K562 (cell line): ENCODE data around the gene ATP5MK. TPM values are rescaled to one million over a fixed set of nuclear protein-coding genes. Genes with fewer than 3 reads are reported as not detected.
A peak's percentile ranks its signal among the peaks of the same experiment; 100 is the strongest.

Experiments
- ARID2 ChIP-seq: fragments of 450-650 bp; IDR thresholded peaks from 2 replicates; pipeline ENCODE4 v1.6.1; 2017; ENCODE audit warnings: antibody characterized with exemption, mild to moderate bottlenecking
- BDP1 ChIP-seq: IDR thresholded peaks from 3 replicates; pipeline ENCODE4 v1.6.1; 2011; ENCODE audit not compliant: insufficient read length, insufficient read depth
- BRF1 ChIP-seq: IDR thresholded peaks from 3 replicates; pipeline ENCODE4 v1.6.1; 2011; ENCODE audit warnings: borderline replicate concordance, mild to moderate bottlenecking; ENCODE audit not compliant: insufficient read length; ENCODE audit errors: extremely low read depth
- CBFA2T3 ChIP-seq: fragments of 450-650 bp; IDR thresholded peaks from 2 replicates; pipeline ENCODE4 v1.6.1; 2017
- CREBBP ChIP-seq: IDR thresholded peaks from one replicate; pipeline ENCODE4 v1.6.1; 2012; ENCODE audit warnings: low read depth, mild to moderate bottlenecking, control low read depth, inconsistent platforms, low read length
- ELF4 ChIP-seq: fragments of 450-650 bp; formaldehyde crosslinking; IDR thresholded peaks from 2 replicates; pipeline ENCODE4 v1.4.0; 2022; ENCODE audit warnings: missing genetic modification characterization
- HLTF ChIP-seq: fragments of 450-650 bp; IDR thresholded peaks from 2 replicates; pipeline ENCODE4 v1.6.1; 2016
- HNRNPL ChIP-seq: fragments of 200-400 bp; formaldehyde crosslinking; IDR thresholded peaks from 2 replicates; pipeline ENCODE4 v1.6.1; 2017; ENCODE audit warnings: low read depth, mild to moderate bottlenecking, low read length
- KDM4B ChIP-seq, 2 experiments: fragments of 450-650 bp in 1 of 2; sonication (generic) in 1 of 2; IDR thresholded peaks; 2 replicates each; pipeline ENCODE4 v1.6.1; 2016 to 2017; ENCODE audit warnings: borderline replicate concordance in 2 of 2, antibody characterized with exemption in 1 of 2, low read depth in 1 of 2, mild to moderate bottlenecking in 1 of 2
- KDM5B ChIP-seq: fragments of 200-600 bp; sonication (generic); IDR thresholded peaks from 2 replicates; pipeline ENCODE4 v1.6.1; 2012; ENCODE audit warnings: low read depth, mild to moderate bottlenecking, moderate library complexity, low read length, control low read depth, inconsistent platforms; ENCODE audit not compliant: insufficient replicate concordance
- MXI1 ChIP-seq: IDR thresholded peaks from 2 replicates; pipeline ENCODE4 v1.6.1; 2011; ENCODE audit warnings: low read depth, mild to moderate bottlenecking, improper control_type of control experiment, low read length
- NFATC3 ChIP-seq: fragments of 450-650 bp; IDR thresholded peaks from 2 replicates; pipeline ENCODE4 v1.6.1; 2017; ENCODE audit warnings: mild to moderate bottlenecking
- NFYB ChIP-seq: IDR thresholded peaks from 2 replicates; pipeline ENCODE4 v1.6.1; 2011; ENCODE audit warnings: mild to moderate bottlenecking, moderate library complexity; ENCODE audit not compliant: insufficient read length; ENCODE audit errors: extremely low read depth
- SMAD1 ChIP-seq: fragments of 150-350 bp; IDR thresholded peaks from 2 replicates; pipeline ENCODE4 v1.6.1; 2014; ENCODE audit warnings: low read length, low read depth; ENCODE audit not compliant: partially characterized antibody
- TAF1 ChIP-seq: IDR thresholded peaks from 2 replicates; pipeline ENCODE4 v1.6.1; 2011; ENCODE audit warnings: mild to moderate bottlenecking, low read length, moderate library complexity; ENCODE audit not compliant: insufficient read depth, control insufficient read depth, severe bottlenecking; ENCODE audit errors: extremely low read depth
- ZNF12 ChIP-seq: sonication (generic); formaldehyde crosslinking; IDR thresholded peaks from 2 replicates; pipeline ENCODE4 v1.4.0; 2020; ENCODE audit warnings: mild to moderate bottlenecking, missing genetic modification reagents
- ZNF121 ChIP-seq: sonication (generic); formaldehyde crosslinking; conservative IDR thresholded peaks from 2 replicates; pipeline ENCODE4 v1.8.0; 2022; ENCODE audit warnings: missing genetic modification reagents
- ZNF282 ChIP-seq: sonication (generic); formaldehyde crosslinking; IDR thresholded peaks from 2 replicates; pipeline ENCODE4 v1.8.1; 2023; ENCODE audit warnings: missing genetic modification reagents
- ZNF431 ChIP-seq: sonication (generic); formaldehyde crosslinking; IDR thresholded peaks from 2 replicates; pipeline ENCODE4 v1.8.0; 2022; ENCODE audit warnings: mild to moderate bottlenecking, missing genetic modification reagents
- ZNF551 ChIP-seq: fragments of 250-450 bp; sonication (Bioruptor Pico); IDR thresholded peaks from 2 replicates; pipeline ENCODE4 v1.5.0; 2021; ENCODE audit warnings: mild to moderate bottlenecking, moderate library complexity
- polyA plus RNA-seq, 8 experiments: library from polyadenylated mRNA; depleted of rRNA in 4 of 8; stranded (reverse) in 5 of 8; unstranded in 3 of 8; fragments of >200 nt; fragmentation: Nextera tagmentation in 2 of 8; fragmentation: Illumina TruSeq in 1 of 8; extraction: Ambion mirVana in 2 of 8; extraction: Trizol in 1 of 8; gene quantifications; 2 replicates each; pipeline versions ENCODE4 v1.2.1 to v1.2.3, GENCODE V29; 2011 to 2014; ENCODE audit warnings: inconsistent platforms in 1 of 8, missing spikeins in 1 of 8
- total RNA-seq, 7 experiments: library from RNA; depleted of rRNA in 6 of 7; stranded (reverse); fragments of >200 nt in 6 of 7; fragmentation: Illumina TruSeq in 2 of 7; extraction: Trizol in 2 of 7; gene quantifications; 2 replicates each; pipeline versions ENCODE4 v1.2.1 to v1.2.3, GENCODE V29; 2011 to 2021; ENCODE audit warnings: low replicate concordance in 1 of 7
- TF ChIP-seq, protein P1 (sequence below): fragments of 450-650 bp; IDR thresholded peaks from 2 replicates; pipeline ENCODE4 v1.6.1; 2016
- TF ChIP-seq, protein P2 (sequence below), 2 experiments: fragments of 450-650 bp in 1 of 2; IDR thresholded peaks; 2 replicates each; pipeline ENCODE4 v1.6.1; 2011 to 2017; ENCODE audit warnings: low read depth in 2 of 2, antibody characterized with exemption in 1 of 2, borderline replicate concordance in 1 of 2, low read length in 1 of 2, mild to moderate bottlenecking in 1 of 2, mixed read lengths in 1 of 2; ENCODE audit not compliant: control insufficient read depth in 1 of 2
- TF ChIP-seq, protein P3 (sequence below), 2 experiments: IDR thresholded peaks; 2 replicates each; pipeline ENCODE4 v1.6.1; 2012; ENCODE audit warnings: improper control_type of control experiment in 2 of 2, low read depth in 2 of 2, low read length in 2 of 2, borderline replicate concordance in 1 of 2

Gene ATP5MK
- total and polyA plus RNA-seq, 9 of the 15 experiments (the other 6 are each of a cell fraction or from before 2014, with no cell fraction given): 182 to 1,810 (median 741) TPM

DNA sequence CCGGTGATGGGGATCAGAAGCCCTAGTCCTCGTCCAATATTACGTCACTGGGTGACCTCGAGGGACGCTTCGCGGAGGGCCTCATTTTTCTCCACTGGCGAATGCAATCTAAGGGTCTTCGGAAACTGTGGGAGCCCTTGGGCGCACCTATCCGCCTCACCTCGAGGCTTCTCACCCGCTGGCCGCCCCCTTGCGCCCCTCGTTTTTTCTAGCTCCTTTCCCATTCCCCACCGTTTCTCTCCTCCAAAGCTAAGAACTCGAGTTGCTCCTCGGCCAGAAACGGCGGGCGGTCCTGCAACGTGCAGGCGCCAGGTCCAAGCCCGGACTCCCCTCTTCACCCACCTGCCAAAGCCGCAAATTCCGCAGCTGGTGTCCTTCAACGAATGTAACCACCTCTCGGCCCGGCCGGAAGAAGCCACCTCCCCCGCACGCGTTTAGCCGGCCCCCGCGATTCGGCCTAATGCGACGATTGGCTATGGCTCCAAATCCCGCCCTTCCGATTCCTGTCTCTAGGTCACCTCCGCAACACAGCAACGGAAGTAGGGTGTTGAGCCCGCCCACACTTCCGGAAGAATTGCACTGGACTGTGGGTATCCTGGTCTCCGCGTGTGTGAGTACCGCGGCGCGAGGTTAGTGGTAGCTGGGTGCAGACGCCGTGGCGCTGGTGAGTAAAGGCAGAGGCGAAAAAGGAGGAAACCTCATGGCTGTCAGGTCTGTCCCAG, at the start of gene ATP5MK, which contains the start of gene PDCD11 (continued):
- TF ChIP-seq KDM4B (IDR thresholded peaks at IDR 0.05; ENCODE audit: borderline replicate concordance in 2 of 2, low read depth in 1 of 2): peak in 1 of 2 experiments; percentile 84; a peak in 2 of 4 replicates
- TF ChIP-seq HLTF: no peak
- TF ChIP-seq ELF4 (CRISPR knock-in tag): no peak
- peak; percentile 82 for TF ChIP-seq KDM5B
- no peak for TF ChIP-seq CBFA2T3
- TF ChIP-seq BRF1: no peak
- TF ChIP-seq ZNF551 (CRISPR knock-in tag): no peak
- TF ChIP-seq CREBBP: no peak
- no peak for TF ChIP-seq ZNF431 (CRISPR knock-in tag)
- no peak for TF ChIP-seq NFATC3
- TF ChIP-seq MXI1: peak; percentile 83
- TF ChIP-seq TAF1: peak; percentile 57
- TF ChIP-seq, protein P1, sequence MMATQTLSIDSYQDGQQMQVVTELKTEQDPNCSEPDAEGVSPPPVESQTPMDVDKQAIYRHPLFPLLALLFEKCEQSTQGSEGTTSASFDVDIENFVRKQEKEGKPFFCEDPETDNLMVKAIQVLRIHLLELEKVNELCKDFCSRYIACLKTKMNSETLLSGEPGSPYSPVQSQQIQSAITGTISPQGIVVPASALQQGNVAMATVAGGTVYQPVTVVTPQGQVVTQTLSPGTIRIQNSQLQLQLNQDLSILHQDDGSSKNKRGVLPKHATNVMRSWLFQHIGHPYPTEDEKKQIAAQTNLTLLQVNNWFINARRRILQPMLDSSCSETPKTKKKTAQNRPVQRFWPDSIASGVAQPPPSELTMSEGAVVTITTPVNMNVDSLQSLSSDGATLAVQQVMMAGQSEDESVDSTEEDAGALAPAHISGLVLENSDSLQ: peak; percentile 75
- TF ChIP-seq, protein P2, sequence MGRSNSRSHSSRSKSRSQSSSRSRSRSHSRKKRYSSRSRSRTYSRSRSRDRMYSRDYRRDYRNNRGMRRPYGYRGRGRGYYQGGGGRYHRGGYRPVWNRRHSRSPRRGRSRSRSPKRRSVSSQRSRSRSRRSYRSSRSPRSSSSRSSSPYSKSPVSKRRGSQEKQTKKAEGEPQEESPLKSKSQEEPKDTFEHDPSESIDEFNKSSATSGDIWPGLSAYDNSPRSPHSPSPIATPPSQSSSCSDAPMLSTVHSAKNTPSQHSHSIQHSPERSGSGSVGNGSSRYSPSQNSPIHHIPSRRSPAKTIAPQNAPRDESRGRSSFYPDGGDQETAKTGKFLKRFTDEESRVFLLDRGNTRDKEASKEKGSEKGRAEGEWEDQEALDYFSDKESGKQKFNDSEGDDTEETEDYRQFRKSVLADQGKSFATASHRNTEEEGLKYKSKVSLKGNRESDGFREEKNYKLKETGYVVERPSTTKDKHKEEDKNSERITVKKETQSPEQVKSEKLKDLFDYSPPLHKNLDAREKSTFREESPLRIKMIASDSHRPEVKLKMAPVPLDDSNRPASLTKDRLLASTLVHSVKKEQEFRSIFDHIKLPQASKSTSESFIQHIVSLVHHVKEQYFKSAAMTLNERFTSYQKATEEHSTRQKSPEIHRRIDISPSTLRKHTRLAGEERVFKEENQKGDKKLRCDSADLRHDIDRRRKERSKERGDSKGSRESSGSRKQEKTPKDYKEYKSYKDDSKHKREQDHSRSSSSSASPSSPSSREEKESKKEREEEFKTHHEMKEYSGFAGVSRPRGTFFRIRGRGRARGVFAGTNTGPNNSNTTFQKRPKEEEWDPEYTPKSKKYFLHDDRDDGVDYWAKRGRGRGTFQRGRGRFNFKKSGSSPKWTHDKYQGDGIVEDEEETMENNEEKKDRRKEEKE (IDR thresholded peaks at IDR 0.05; ENCODE audit: borderline replicate concordance in 1 of 2, control insufficient read depth in 1 of 2, low read depth in 2 of 2, low read length in 1 of 2): no peak
- TF ChIP-seq ZNF282: no peak
- peak; percentile 63 for TF ChIP-seq SMAD1
- TF ChIP-seq NFYB: peak; percentile 81
- TF ChIP-seq BDP1: no peak
- no peak for TF ChIP-seq ZNF121
- TF ChIP-seq HNRNPL: no peak
- TF ChIP-seq ARID2: no peak
- TF ChIP-seq, protein P3, sequence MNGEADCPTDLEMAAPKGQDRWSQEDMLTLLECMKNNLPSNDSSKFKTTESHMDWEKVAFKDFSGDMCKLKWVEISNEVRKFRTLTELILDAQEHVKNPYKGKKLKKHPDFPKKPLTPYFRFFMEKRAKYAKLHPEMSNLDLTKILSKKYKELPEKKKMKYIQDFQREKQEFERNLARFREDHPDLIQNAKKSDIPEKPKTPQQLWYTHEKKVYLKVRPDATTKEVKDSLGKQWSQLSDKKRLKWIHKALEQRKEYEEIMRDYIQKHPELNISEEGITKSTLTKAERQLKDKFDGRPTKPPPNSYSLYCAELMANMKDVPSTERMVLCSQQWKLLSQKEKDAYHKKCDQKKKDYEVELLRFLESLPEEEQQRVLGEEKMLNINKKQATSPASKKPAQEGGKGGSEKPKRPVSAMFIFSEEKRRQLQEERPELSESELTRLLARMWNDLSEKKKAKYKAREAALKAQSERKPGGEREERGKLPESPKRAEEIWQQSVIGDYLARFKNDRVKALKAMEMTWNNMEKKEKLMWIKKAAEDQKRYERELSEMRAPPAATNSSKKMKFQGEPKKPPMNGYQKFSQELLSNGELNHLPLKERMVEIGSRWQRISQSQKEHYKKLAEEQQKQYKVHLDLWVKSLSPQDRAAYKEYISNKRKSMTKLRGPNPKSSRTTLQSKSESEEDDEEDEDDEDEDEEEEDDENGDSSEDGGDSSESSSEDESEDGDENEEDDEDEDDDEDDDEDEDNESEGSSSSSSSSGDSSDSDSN (IDR thresholded peaks at IDR 0.05; ENCODE audit: borderline replicate concordance in 1 of 2, low read depth in 2 of 2, low read length in 2 of 2): no peak
- no peak for TF ChIP-seq ZNF12 (CRISPR knock-in tag)
